GM18505 (cell line): ENCODE data around the gene LARGE1.

ENCODE experiments used
- ATAC-seq: cut with Tn5 transposase; IDR thresholded peaks from one replicate; pipeline ENCODE4 v1.9.1; 2021; ENCODE audit not compliant: unreplicated experiment
- POLR2A ChIP-seq: IDR thresholded peaks from 4 replicates; pipeline ENCODE4 v1.6.1; 2011; ENCODE audit warnings: borderline replicate concordance; ENCODE audit not compliant: insufficient read depth, insufficient read length; ENCODE audit errors: extremely low read depth

Gene LARGE1

GRCh38 chr22:33851821-33852384 lies 68.4 kb downstream of the LARGE1 start:
- ATAC-seq = no peak

GRCh38 chr22:33851240-33851639 lies 69.0 kb downstream of the LARGE1 start:
- ATAC-seq = no peak

More at GRCh38 chr22:33851821-33852384, 68.4 kb downstream of the LARGE1 start:
- no peak for TF ChIP-seq POLR2A

GRCh38 chr22:33850724-33851123 lies 69.6 kb downstream of the LARGE1 start:
- no peak for ATAC-seq
- no peak for TF ChIP-seq POLR2A

More at GRCh38 chr22:33851240-33851639, 69.0 kb downstream of the LARGE1 start:
- TF ChIP-seq POLR2A = no peak

- no peak for TF ChIP-seq POLR2A
- no peak for ATAC-seq
These were observed 70.1 kb downstream of the LARGE1 start for GRCh38 chr22:33850193-33850592.

- ATAC-seq = no peak
- TF ChIP-seq POLR2A = no peak
These were observed 72.0 kb downstream of the LARGE1 start for GRCh38 chr22:33848251-33848650.

- ATAC-seq = no peak
- no peak for TF ChIP-seq POLR2A
These were observed 76.0 kb downstream of the LARGE1 start for GRCh38 chr22:33844273-33844672.

- no peak for TF ChIP-seq POLR2A
- ATAC-seq = no peak
These were observed 77.7 kb downstream of the LARGE1 start for GRCh38 chr22:33842421-33843094.

- no peak for TF ChIP-seq POLR2A
- peak; percentile 61 for ATAC-seq
These were observed 78.3 kb downstream of the LARGE1 start for GRCh38 chr22:33842006-33842354.

- ATAC-seq = no peak
- no peak for TF ChIP-seq POLR2A
These were observed 78.8 kb downstream of the LARGE1 start for GRCh38 chr22:33841281-33842005.

GRCh38 chr22:33838644-33839043 lies 81.6 kb downstream of the LARGE1 start:
- no peak for TF ChIP-seq POLR2A
- no peak for ATAC-seq

GRCh38 chr22:33837826-33838225 lies 82.5 kb downstream of the LARGE1 start:
- no peak for TF ChIP-seq POLR2A
- no peak for ATAC-seq

- no peak for ATAC-seq
- no peak for TF ChIP-seq POLR2A
These were observed 85.0 kb downstream of the LARGE1 start for GRCh38 chr22:33835265-33835664.

- no peak for ATAC-seq
These were observed 87.6 kb downstream of the LARGE1 start for GRCh38 chr22:33832558-33833151.

More at GRCh38 chr22:33832558-33833151, 87.6 kb downstream of the LARGE1 start:
- TF ChIP-seq POLR2A = no peak
